ENCODE data around the gene PROK1.

DNA sequence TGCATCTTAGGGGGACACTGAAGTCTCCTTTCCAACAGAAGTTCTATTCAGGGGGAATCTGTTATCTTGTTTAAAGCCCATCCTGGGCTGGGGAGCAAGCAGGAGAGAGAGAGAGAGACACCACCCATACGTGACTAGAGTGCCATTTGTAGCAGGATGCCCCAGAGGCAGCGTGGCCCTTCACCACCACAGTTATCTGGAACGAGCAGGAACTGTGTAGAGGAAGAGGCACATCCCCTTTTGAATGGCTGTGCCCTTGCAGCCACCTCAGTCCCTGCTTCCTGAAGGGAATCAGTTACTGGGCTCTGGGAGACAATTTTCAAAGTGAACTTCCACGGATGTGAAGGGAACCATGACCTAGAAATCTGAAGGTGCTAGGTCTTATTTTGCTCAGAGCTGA, 24.1 kb upstream of the PROK1 start:
- TF ChIP-seq, protein P1, sequence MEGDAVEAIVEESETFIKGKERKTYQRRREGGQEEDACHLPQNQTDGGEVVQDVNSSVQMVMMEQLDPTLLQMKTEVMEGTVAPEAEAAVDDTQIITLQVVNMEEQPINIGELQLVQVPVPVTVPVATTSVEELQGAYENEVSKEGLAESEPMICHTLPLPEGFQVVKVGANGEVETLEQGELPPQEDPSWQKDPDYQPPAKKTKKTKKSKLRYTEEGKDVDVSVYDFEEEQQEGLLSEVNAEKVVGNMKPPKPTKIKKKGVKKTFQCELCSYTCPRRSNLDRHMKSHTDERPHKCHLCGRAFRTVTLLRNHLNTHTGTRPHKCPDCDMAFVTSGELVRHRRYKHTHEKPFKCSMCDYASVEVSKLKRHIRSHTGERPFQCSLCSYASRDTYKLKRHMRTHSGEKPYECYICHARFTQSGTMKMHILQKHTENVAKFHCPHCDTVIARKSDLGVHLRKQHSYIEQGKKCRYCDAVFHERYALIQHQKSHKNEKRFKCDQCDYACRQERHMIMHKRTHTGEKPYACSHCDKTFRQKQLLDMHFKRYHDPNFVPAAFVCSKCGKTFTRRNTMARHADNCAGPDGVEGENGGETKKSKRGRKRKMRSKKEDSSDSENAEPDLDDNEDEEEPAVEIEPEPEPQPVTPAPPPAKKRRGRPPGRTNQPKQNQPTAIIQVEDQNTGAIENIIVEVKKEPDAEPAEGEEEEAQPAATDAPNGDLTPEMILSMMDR (IDR thresholded peaks at IDR 0.05): no peak
- TF ChIP-seq EP300 (IDR thresholded peaks at IDR 0.05) (no peak), POLR2A (IDR thresholded peaks at IDR 0.05) (no peak)

Measured in ovary (tissue), 3 donors.